Gastroesophageal sphincter (tissue), 3 donors: ENCODE data around the gene SSBP4.

Experiments
- EP300 ChIP-seq: sonication (generic); formaldehyde crosslinking; IDR thresholded peaks from one replicate; pipeline ENCODE4 v1.6.1; 2017; ENCODE audit warnings: antibody characterized with exemption, mild to moderate bottlenecking
- POLR2AphosphoS5 ChIP-seq: sonication (generic); formaldehyde crosslinking; IDR thresholded peaks from one replicate; pipeline ENCODE4 v1.6.1; 2017; ENCODE audit warnings: antibody characterized with exemption
- TF ChIP-seq, protein P1 (sequence below), 4 experiments: fragments of 200-600 bp in 2 of 4; fragments of 450-650 bp in 2 of 4; sonication (generic) in 1 of 4; IDR thresholded peaks; one replicate each; pipeline ENCODE4 v1.5.1; 2017 to 2019; ENCODE audit warnings: antibody characterized with exemption in 4 of 4, mild to moderate bottlenecking in 2 of 4, moderate library complexity in 2 of 4

GRCh38 chr19:18417250-18418028 is 1.8 kb upstream of the SSBP4 start:
- TF ChIP-seq POLR2AphosphoS5 (no peak), EP300 (no peak)
- TF ChIP-seq, protein P1, sequence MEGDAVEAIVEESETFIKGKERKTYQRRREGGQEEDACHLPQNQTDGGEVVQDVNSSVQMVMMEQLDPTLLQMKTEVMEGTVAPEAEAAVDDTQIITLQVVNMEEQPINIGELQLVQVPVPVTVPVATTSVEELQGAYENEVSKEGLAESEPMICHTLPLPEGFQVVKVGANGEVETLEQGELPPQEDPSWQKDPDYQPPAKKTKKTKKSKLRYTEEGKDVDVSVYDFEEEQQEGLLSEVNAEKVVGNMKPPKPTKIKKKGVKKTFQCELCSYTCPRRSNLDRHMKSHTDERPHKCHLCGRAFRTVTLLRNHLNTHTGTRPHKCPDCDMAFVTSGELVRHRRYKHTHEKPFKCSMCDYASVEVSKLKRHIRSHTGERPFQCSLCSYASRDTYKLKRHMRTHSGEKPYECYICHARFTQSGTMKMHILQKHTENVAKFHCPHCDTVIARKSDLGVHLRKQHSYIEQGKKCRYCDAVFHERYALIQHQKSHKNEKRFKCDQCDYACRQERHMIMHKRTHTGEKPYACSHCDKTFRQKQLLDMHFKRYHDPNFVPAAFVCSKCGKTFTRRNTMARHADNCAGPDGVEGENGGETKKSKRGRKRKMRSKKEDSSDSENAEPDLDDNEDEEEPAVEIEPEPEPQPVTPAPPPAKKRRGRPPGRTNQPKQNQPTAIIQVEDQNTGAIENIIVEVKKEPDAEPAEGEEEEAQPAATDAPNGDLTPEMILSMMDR (IDR thresholded peaks at IDR 0.05), result no peak
